Measurements from ENCODE around the gene AIFM1. TPM values are rescaled to one million over a fixed set of nuclear protein-coding genes. Genes with fewer than 3 reads are reported as not detected.

AIFM1 gene
- total RNA-seq, 1 donor from 2014 or later = 0.75 TPM

DNA sequence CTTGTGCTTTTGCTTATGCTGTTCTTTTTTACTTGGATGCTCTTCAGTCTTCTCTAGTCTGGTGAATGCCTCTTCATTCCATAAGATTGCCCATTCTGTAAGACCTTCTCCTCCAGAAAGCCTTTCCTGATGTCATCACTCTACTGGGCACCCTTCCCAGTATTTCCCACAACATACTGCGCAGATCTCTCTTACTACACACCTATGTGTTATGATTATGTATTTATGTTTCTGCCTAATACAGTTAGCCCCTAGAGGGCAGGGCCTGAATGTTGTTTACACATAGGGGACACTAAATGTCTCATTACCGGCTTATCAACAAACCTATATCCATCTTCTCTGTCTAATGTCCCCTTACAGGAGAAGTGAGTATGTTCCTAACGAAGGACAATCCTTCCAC, 21.1 kb downstream of the AIFM1 start:
- Histone ChIP-seq H3K27me3 (no peaks in the 10 kb centered on the region), H3K36me3 (peaks cover 6 to 40% of the 10 kb centered on the region in 2 donors), H3K9me3 (no peaks in the 10 kb centered on the region), H3K4me1 (no peaks in the 10 kb centered on the region), H3K27ac (no peak overlapping the region), H3K4me3 (no peak overlapping the region)
- TF ChIP-seq CTCF (IDR thresholded peaks at IDR 0.05) = no peak
- intact Hi-C loops (cut with DNase I) = no loop called here
- DNase-seq (ENCODE audit: low spot score in 2 of 2) = no peak

- no peak for TF ChIP-seq CTCF (IDR thresholded peaks at IDR 0.05)
- H3K4me3 ChIP-seq = no peak overlapping the region
- H3K27ac ChIP-seq = no peak overlapping the region
- no peaks in the 10 kb centered on the region for H3K9me3 ChIP-seq
- DNase-seq (ENCODE audit: low spot score in 2 of 2) = no peak
- no peaks in the 10 kb centered on the region for H3K4me1 ChIP-seq
- intact Hi-C loops (cut with DNase I) = no loop called here
- no peaks in the 10 kb centered on the region for H3K27me3 ChIP-seq
- peaks cover 7 to 21% of the 10 kb centered on the region in 2 donors for H3K36me3 ChIP-seq
These were observed 26.0 kb downstream of the AIFM1 start for GRCh38 chrX:130139474-130140201.

- intact Hi-C loops (cut with DNase I) = no loop called here
- no peak overlapping the region for H3K4me3 ChIP-seq
- H3K27ac ChIP-seq = no peak overlapping the region
- H3K9me3 ChIP-seq = no peaks in the 10 kb centered on the region
- no peaks in the 10 kb centered on the region for H3K27me3 ChIP-seq
- peaks cover 7 to 14% of the 10 kb centered on the region in 2 donors for H3K36me3 ChIP-seq
- no peaks in the 10 kb centered on the region for H3K4me1 ChIP-seq
- TF ChIP-seq CTCF (IDR thresholded peaks at IDR 0.05) = no peak
- no peak for DNase-seq (ENCODE audit: low spot score in 2 of 2)
These were observed 28.7 kb downstream of the AIFM1 start for GRCh38 chrX:130136961-130137360.

- H3K27ac ChIP-seq = no peak overlapping the region
- peaks cover 7 to 14% of the 10 kb centered on the region in 2 donors for H3K36me3 ChIP-seq
These were observed 29.1 kb downstream of the AIFM1 start for GRCh38 chrX:130136496-130136895.

DNA sequence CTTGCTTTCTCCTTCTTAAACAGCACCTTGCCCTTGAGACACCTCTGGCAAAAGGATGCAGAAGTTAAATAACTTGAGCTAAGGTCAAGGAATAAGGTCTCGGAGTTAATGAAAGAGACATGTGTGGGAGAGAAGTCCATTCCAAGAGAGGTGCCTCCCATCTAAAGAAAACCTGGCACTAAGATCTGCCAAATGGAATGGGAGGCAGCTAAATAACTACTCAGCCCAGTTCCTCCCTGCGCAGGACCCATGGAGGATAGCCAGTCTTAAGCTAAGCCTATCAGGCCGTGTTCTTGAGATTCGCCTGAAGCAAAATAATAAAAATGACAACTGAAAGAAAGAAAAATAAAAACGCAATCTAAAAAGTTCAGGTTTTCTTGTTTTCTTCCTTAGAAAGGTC, 34.7 kb downstream of the AIFM1 start:
- no peaks in the 10 kb centered on the region for H3K4me1 ChIP-seq
- no peak for DNase-seq (ENCODE audit: low spot score in 2 of 2)
- no peak overlapping the region for H3K27ac ChIP-seq
- H3K9me3 ChIP-seq = no peaks in the 10 kb centered on the region
- TF ChIP-seq CTCF (IDR thresholded peaks at IDR 0.05) = no peak
- intact Hi-C loops (cut with DNase I) = no loop called here
- H3K27me3 ChIP-seq = no peaks in the 10 kb centered on the region
- H3K36me3 ChIP-seq = peaks cover 3% of the 10 kb centered on the region in 2 donors
- no peak overlapping the region for H3K4me3 ChIP-seq

More at GRCh38 chrX:130136496-130136895, 29.1 kb downstream of the AIFM1 start:
- intact Hi-C loops (cut with DNase I) = no loop called here
- no peak for TF ChIP-seq CTCF (IDR thresholded peaks at IDR 0.05)
- Histone ChIP-seq H3K4me3 (no peak overlapping the region), H3K27me3 (no peaks in the 10 kb centered on the region), H3K4me1 (no peaks in the 10 kb centered on the region), H3K9me3 (no peaks in the 10 kb centered on the region)
- DNase-seq (ENCODE audit: low spot score in 2 of 2) = no peak

Measured in ascending aorta (tissue), 2 donors.